DMS114 treated with DMSO at 0.1 percent for 48 hours (cell line): Measurements from ENCODE around the gene CCDC47.

Experiments
- DNase-seq: peaks from one replicate; lab custom pipeline; 2025; ENCODE audit not compliant: unreplicated experiment; lab: John Stamatoyannopoulos, UW

The CCDC47 gene

GRCh38 chr17:63699638-63700527 is 73.5 kb downstream of the CCDC47 start, which contains the start of gene LIMD2:
TSS of gene LIMD2 (minus strand) at chr17:63700125. CDS start at chr17:63699298, 827 bp downstream.
- no peak for DNase-seq

- DNase-seq: no peak
These were observed 74.3 kb downstream of the CCDC47 start for GRCh38 chr17:63698886-63699637.

- DNase-seq: no peak
These were observed 75.0 kb downstream of the CCDC47 start for GRCh38 chr17:63698381-63698885.

GRCh38 chr17:63697341-63698286 is 75.8 kb downstream of the CCDC47 start:
- no peak for DNase-seq

GRCh38 chr17:63696381-63696961 is 76.9 kb downstream of the CCDC47 start:
- DNase-seq: no peak

GRCh38 chr17:63695889-63696288 is 77.5 kb downstream of the CCDC47 start:
- no peak for DNase-seq
